Cardiac septum (tissue), 1 donor: Measurements from ENCODE around the gene CRTC3. TPM values are rescaled to one million over a fixed set of nuclear protein-coding genes. Genes with fewer than 3 reads are reported as not detected.

Experiments
- DNase-seq: peaks from one replicate; pipeline ENCODE4 v3.0.0-alpha.2; 2020; ENCODE audit warnings: low spot score
- intact Hi-C: fragments of 100-400 bp; cut with DNase I; formaldehyde crosslinking; loops from one replicate; pipeline ENCODE4 v1.14.0; 2022
- total RNA-seq: library from RNA; stranded (reverse); fragmentation: NEBNext Ultra II Directional; extraction: Animal tissue kit (Norgen Biotek cat#: 25700); gene quantifications from one replicate; pipeline ENCODE4 v1.2.1, GENCODE V29; 2021
- donor health status: DM: no; HTN: no; CAD: no.

Gene CRTC3
- total RNA-seq, 1 donor from 2014 or later, result 30.4 TPM

DNA sequence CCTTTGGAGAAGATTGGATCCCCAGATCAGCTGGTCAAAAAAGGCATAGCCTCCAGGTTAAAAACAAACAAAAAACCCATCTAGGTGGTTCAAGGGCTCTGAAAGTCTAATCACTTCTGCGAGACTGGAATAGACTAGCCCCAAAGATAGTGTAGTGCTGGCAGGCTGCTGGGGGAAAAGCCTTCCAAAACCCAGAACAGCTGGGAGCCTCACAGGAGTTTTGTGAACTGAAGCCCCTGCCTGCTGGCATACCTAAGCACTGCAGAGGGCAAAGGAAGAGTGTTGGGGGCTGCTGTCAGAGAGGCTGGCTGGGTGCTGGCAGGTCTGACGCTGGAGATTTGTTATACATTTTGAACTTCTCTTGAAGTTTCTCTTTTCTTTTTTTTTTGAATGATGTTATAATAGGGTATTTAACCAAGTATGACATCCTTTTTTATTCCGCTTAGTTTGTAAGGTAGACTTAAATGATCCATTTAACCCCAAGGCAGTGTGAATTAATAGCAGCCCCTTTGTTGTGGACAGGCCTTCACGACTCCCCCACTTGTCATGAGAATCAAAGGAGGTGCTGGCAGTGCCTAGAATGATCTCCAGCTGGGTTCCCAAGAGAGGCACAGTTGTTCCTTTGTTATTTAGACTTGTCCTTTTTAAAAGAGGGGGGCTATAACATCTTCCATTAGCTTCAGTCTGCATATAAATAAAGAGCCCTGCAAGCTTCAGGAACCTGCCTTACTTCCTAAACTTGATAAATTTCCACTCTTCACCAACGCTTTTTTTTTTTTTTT, 53.9 kb downstream of the CRTC3 start:
- DNase-seq, result no peak
- intact Hi-C loops, result no loop called here

DNA sequence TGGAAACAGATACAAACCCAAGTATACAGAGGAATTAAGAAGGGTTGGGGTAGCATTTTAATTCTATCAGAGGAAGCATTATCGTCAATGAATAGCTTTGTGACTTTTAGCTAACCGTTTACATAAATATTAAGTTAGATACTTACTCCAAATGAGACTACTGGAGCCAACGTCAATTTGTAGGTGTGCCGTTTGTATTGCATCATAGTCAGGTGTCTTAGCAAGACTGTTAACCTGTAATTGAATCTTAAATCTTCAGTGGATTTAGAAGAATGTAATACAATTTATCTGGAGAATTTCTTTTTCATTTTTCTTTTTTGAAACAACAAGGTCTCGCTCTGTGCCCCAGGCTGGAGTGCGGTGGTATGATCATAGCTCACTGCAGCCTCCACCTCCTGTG, 55.1 kb downstream of the CRTC3 start:
- DNase-seq, result no peak
- intact Hi-C loops, result no loop called here

DNA sequence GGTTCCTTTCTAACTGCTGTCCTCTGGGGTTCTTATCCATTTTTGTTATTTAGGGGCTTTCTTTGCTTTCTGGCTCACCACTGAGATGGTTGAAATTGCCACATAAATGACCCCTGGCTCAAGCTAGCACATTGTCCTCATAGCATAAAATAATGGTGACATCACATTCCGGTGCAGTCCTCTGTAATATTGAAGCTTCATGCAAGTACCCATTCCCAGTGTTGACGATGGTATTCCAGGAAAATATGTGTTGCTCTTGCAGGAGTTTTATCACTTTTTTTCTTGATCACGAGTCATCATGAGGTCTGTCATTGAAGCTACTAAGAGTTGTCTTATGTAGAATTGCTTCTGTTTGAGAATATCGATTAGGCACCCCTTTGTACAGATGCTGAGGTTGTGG, 56.1 kb downstream of the CRTC3 start:
- intact Hi-C loops, result no loop called here
- no peak for DNase-seq

DNA sequence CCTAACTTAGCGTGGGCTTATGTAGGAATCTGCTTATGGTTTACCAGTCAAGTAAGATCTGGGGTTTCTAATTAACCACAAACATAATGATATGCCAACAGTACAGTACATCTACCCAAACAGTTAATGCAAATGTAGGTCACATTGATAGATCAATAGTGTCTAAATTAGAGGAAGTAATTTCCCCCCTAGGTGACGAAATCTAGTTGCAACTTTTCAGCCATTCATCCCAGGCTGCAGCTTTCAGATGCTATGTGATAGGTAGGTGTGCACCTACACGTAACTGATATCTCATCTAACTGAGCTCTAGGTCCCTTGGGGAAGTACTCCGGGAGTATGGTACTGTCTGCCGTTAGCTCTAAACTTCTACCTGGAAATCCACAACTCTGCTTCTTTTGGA, 57.2 kb downstream of the CRTC3 start:
- intact Hi-C loops, result no loop called here
- DNase-seq, result no peak

DNA sequence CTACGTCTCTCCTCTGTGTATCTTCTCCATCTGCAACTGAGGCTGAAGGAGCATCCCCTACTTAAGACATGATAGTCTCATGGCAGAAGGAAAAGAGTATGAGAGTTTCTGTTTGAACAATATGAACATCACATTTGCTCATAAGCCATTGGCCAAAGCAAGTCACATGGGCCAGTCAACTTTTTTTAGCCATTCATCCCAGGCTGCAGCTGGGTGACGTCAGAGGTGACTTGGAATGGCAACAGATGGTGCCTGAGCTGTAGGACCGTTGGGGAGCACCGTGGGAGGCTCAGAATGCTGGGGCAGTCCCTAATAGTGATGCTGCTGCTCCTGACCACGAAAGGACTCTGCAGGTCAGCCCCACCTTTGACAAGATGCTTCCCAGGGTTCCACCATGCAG, 58.7 kb downstream of the CRTC3 start:
- no peak for DNase-seq
- intact Hi-C loops, result no loop called here

DNA sequence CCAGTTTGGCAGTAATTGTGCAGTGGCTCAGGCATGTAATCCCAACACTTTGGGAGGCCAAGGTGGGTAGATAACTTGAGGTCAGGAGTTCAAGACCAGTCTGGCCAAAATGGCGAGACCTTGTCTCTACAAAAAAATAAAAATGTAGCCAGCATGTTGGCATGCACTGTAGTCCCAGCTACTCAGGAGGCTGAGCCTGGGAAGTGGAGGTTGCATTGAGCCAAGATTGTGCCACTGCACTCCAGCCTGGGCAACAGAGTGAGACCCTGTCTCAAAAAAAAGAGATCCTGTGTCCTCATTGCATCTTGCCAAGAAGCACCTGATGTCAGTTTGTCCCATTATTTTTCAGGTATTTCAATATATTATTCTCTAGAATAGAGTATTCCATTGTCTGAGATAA, 61.8 kb downstream of the CRTC3 start:
- no peak for DNase-seq
- intact Hi-C loops, result no loop called here

DNA sequence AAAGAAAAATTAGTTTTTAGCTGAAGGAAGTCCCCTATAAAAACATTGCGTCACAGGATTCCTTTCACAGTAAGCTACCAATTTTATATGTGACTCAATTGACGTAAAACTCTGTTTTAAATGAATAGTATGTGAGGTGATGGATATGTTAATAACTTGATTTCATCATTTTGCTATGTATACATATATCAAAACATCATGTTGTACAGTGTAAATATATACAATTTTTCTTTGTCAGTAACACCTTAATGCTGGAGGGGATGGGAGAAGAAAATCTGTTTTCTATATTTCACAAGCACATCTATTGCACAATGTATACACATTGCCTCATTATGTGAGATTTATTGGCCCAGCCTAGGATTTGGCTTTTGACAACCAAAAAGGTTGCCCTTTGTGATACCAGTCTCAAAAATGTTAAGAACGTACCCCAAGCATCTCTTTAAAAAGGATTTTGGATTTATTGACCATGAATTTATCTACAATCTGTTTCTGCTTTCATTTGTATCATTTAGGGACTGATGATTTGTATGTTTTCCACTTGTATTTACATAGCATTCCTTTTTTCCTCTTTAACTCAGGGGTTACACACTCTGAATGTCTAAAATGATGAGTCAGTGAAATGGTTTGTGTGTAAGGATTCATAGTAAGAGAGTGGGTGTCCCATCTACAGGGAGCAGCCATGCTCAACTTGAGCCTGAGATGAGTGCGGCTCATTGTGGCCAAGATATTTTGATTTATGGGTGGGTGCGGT, 62.6 kb downstream of the CRTC3 start:
- intact Hi-C loops, result no loop called here

DNA sequence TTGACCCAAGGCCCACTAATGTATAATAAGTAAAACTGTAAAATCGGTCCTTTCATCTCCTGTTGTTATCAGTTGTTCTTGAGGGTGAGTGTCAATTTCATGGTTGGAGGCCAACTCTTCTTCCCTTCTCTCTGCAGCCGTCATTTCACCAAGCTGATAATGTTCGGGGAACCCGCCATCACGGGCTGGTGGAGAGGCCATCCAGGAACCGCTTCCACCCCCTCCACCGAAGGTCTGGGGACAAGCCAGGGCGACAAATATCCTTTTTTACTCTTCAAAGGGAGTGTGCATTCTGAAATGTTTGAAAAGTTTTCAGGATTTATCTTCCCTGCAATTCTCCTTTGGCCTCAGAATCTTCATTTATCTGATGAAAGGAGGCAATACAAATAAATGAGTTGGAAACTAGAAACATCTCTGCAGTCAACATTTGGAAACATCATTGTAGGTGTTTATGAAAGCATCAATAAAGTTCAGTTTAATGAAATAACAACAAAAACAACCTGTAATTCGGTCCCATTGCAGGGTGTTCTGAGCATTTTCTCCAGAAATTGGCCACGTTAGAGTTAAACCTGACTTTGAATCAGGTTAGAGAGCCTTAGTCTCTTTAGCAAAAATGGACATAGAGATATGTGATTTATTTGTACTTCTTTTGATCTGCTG, 63.9 kb downstream of the CRTC3 start:
- intact Hi-C loops, result no loop called here
- DNase-seq, result no peak

More for the DNA sequence above, 62.6 kb downstream of the CRTC3 start:
- no peak for DNase-seq

DNA sequence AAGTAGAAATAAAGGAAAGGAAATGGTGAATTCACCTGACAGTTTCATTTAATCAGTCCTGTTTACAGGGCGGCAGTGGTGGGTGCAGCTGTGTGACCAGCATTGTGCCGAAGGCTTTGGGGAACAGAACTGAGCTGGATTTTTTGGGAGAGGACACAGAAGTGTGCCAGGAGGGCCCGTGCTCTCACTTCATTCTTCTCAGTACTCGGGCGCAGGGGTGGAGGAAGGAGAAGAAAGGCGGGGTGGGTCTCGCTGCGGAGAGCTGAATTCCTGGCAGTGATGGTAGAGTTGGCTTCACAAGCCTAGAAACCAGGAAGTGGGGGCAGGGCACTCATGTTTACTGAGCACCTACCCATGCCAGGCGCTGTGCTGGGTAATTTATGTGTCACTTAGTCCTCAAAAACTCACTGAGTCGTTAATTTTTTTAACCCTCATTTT, 64.6 kb downstream of the CRTC3 start:
- peak; percentile 92 for DNase-seq
- intact Hi-C loops, result no loop called here

DNA sequence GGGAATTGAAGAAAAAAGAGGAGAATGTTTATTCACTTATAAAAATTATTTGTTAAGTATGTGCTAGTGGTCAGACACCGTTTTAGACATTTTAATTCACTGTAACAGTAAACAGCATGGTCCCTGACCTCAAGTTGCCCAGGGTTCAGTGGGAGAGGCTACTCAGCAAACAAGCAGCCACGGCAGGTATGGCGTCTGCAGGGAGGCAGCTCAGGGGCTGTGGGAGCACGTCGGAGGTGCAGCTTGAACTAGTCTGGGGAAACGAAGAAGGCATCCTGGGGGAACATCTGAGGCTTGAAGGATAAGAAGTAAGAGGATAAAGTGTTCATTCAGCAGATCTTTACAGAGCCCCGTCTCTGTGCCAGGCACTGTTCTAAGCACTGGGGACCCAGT, 66.0 kb downstream of the CRTC3 start:
- no peak for DNase-seq
- intact Hi-C loops, result loop anchor here (1.0 to 5.0 kb wide), 2 partner anchors 33 to 65 kb away; no protein-coding TSS in a partner anchor

DNA sequence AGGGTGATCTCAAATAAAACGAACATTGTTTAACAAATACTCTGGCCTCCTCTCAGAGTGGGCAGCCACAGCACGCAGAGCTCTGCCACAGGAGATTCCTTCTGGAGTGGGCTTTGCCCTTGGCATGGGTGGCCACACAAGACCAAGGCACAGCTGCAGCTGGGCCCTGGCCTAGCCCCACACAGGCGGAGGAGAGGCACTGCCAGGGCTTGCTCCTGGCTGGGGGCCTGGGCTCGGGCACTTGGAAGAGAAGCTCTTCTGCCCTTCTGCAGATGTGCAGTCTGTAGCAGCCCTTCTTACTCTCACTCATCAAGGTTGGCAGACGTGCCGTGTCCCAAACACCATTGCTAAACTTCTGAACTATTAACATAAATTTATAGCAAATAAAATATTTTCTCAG, 67.2 kb downstream of the CRTC3 start:
- no peak for DNase-seq
- intact Hi-C loops, result loop anchor here (5.0 kb wide), 1 partner anchor 35 kb away; no protein-coding TSS in a partner anchor

DNA sequence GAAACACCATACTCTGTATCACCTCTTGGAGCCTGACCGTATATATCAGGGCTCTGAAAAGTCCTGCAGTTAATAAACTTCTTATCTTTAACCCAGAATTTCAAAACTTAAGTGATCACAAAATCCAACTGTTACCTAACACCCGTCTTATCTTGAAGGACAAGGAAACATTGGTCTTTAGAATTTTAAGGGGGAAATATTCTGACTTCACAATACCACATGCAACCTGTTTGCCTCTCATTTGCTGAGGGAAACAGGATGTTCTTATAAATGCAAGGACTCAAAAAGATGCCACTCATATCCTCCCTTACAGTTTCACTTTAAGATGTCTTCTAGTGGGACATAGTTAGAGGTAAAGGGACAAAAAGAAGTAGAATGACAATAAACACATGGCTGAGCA, 67.9 kb downstream of the CRTC3 start:
- intact Hi-C loops, result loop anchor here (5.0 kb wide), 1 partner anchor 35 kb away; no protein-coding TSS in a partner anchor
- no peak for DNase-seq

DNA sequence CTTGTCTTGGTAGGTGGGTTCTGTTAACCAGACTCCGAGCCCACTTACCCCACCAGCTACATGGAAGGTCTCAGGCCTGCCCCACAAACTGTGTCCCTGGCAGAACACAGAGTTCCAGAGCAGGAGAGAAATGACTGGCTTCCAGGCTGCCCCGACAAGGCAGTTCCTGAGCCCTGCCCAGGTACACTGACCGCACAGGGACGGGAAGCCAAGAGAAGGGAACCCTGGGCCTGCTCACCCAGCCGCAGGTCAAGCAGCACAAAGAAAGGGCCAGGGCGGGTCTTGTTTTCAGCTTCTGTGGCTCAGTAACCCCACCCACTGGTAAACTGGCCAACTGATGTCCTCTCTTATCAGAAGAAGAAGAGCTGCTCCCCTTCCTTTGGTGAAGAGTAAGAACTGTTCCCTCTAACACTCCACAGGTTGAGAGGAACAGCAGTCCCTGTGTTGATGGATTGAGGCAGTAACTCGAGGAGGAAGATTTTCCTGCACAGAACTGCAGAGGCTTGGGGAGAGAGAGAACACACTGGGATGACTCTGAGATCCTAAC, 68.4 kb downstream of the CRTC3 start:
- intact Hi-C loops, result loop anchor here (5.0 kb wide), 1 partner anchor 36 kb away; no protein-coding TSS in a partner anchor
- peak; percentile 84 for DNase-seq

DNA sequence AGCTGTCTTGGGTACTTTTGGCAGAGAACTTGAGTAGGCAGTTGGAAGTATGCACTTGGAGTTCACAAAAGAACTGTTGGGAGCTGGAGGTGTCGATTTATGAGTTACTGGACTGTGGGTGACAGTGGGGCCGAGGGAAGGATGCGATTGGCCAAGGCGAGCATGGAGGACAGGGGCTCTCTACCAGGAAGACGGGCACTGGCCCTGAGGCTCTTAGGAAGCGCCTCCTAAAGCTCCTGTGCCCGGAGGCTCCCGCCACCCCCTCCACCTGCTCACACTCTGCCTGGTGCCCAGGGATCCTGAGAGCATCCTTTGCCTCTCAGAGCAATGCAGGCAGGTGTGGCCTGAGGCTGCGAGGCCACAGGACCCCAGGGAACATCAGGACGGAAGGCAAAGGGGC, 69.0 kb downstream of the CRTC3 start:
- intact Hi-C loops, result loop anchor here (5.0 kb wide), 1 partner anchor 36 kb away; no protein-coding TSS in a partner anchor
- DNase-seq, result no peak

DNA sequence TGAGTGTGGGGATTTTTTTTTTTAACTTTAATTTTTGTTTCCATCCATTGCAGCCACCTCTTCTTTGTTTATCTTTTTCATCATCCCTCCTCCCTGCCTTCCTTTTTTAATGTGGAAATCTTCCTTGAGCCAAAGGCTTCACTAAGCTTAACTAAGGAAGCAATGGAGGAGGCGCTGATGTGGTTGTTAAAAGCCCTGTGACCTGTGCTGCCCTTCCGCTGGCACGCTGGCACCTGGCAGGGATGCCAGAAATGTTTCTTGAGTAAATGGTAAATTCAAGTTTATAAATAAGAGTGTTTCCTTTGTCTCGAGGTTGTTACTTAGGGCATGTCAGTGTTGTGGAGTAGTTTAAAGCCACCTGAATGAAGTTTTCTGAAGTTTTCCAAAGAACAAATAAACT, 69.4 kb downstream of the CRTC3 start:
- no peak for DNase-seq
- intact Hi-C loops, result loop anchor here (5.0 kb wide), 1 partner anchor 37 kb away; no protein-coding TSS in a partner anchor

DNA sequence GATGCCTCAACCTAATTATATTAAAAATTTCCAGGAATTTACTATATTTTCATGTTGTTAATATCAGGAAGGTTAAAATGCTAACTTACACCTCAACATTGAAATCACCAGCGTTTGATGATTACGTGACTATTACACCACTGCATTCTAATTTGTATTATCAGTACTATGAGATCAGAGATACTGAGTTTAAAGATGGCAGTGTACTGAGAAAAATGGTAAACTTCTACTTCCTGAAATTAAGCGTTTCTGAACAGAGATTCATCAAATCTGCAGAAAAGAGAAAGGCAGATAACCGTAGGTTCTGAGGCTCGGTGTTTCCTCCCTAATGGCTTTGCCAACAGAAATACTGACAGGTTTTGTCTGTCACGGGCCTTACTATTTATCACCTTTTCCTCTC, 69.9 kb downstream of the CRTC3 start:
- no peak for DNase-seq
- intact Hi-C loops, result loop anchor here (5.0 kb wide), 1 partner anchor 37 kb away; no protein-coding TSS in a partner anchor

DNA sequence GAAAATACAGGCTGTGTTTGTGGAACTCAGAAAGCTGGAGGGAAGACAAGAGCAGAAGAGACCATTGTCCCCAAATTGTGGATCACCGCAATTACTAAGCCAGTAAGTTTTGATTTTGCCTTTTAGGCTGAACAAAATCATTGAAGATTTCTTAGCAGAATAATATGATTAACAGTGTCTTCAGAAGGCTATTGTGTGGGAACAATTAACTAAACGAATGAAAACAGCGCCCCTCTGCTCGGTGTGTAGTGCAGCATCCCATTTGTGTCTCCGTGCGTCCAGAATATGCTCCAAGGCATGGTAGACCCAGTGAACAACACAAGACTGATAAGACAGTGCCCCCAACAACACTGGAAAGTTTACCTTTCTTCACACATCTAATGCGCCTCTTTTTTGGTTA, 71.2 kb downstream of the CRTC3 start:
- DNase-seq, result no peak
- intact Hi-C loops, result no loop called here

DNA sequence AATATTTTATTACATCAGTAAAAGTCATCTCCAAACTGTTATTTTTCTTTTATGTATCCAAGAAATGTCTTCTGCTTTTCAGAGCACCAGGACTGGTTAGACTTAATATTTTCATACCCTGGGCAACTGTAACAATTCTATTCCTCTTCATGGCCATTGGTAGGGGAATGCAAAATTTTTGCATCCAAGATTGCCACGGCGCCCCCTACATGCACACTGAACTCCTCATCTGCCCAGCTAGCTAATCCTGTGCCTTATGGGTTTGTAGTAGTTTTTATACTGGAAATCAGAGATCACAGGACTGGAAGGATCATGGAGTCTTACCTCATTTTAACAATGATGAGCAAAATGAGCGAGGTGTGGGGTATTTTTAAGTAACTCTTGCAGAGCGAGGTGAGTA, 74.2 kb downstream of the CRTC3 start:
- no peak for DNase-seq
- intact Hi-C loops, result no loop called here

DNA sequence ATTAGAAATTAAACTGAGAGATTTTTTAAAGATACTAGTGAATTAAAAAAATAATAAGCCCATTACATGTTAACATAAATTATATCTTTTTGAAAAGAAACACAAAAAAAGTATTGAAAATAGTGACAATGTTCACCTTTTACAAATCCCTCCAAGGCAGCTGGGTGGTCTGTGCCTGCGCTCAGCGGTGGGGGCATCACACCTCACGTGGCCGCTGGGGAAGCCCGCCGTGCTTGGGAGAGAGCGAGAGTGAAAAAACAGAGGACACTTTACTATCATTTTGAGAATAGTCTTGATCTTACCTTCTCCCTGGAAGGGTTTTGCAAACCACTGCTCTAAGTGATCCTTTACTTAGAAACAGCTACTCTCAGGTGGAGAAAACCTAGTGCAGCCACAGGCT, 76.9 kb downstream of the CRTC3 start:
- DNase-seq, result no peak
- intact Hi-C loops, result no loop called here

DNA sequence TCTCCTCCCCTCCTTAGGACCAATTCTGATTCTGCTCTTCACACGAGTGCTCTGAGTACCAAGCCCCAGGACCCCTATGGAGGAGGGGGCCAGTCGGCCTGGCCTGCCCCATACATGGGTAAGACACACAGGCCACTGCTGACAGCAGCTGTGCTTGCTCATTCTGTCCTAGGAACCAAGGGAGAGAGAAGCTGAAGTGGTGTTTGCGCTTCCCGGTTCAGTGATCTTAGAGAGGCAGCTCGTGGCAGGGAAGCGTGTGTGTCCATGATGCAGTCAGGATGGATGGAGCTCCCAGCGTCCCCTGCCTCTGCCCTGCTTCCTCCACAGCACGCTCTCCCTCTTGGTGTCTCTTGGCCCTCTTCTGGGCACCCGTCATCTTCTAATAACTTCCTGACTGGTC, 77.6 kb downstream of the CRTC3 start:
- intact Hi-C loops, result no loop called here
- DNase-seq, result no peak
